ENCODE data around the gene NCLN. TPM values are rescaled to one million over a fixed set of nuclear protein-coding genes. Genes with fewer than 3 reads are reported as not detected.
"Not testable (repeated sequence)": the region's sequence is repeated elsewhere in the genome, so short reads cannot be mapped to it uniquely, and the experiment has no call there.

The NCLN gene
- total RNA-seq, 2 experiments from 2014 or later: 49.6 to 51.9 TPM

DNA sequence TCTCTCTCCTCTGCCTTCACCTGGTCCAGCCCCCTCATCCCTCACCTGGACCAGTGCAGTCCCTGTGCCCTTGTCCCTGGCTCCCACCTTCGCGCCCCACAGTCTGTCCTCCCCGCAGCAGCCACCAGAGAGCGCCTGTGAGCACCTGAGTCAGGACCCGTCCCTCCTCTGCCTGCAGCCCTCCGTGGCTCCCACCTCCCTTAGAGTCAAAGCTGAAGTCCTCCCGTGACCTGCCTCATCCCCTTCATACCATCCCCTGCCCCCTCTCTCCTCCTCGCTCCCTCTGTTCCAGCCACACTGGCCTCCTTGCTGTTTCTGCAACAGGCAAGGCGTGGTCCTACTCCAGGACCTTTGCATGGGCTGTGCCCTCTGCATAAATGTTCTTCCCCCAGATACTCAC, 49.1 kb downstream of the NCLN start:
- no peaks in the 10 kb centered on the region for H3K36me3 ChIP-seq (ENCODE audit: insufficient read depth, low read length)
- no peaks in the 10 kb centered on the region for H3K4me1 ChIP-seq (ENCODE audit: insufficient read depth, low read length)
- ChIA-PET POLR2A (no interaction called here), CTCF (no interaction called here)
- ATAC-seq (ENCODE audit: poor library complexity) (no peak), DNase-seq (no peak)
- no peaks in the 10 kb centered on the region for H3K4me1 Mint-ChIP-seq (ENCODE audit: low read depth)
- H3K27ac Mint-ChIP-seq: no peak overlapping the region
- TF ChIP-seq, protein P1, sequence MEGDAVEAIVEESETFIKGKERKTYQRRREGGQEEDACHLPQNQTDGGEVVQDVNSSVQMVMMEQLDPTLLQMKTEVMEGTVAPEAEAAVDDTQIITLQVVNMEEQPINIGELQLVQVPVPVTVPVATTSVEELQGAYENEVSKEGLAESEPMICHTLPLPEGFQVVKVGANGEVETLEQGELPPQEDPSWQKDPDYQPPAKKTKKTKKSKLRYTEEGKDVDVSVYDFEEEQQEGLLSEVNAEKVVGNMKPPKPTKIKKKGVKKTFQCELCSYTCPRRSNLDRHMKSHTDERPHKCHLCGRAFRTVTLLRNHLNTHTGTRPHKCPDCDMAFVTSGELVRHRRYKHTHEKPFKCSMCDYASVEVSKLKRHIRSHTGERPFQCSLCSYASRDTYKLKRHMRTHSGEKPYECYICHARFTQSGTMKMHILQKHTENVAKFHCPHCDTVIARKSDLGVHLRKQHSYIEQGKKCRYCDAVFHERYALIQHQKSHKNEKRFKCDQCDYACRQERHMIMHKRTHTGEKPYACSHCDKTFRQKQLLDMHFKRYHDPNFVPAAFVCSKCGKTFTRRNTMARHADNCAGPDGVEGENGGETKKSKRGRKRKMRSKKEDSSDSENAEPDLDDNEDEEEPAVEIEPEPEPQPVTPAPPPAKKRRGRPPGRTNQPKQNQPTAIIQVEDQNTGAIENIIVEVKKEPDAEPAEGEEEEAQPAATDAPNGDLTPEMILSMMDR (IDR thresholded peaks at IDR 0.05): no peak
- intact Hi-C loops (cut with DNase I, micrococcal nuclease): no loop called here
- no peak overlapping the region for H3K27ac ChIP-seq (ENCODE audit: low read depth in 1 of 2, low read length in 2 of 2)
- H3K27me3 Mint-ChIP-seq: peaks cover 15% of the 10 kb centered on the region
- H3K36me3 Mint-ChIP-seq (ENCODE audit: low read depth): no peaks in the 10 kb centered on the region
- H3K9me3 ChIP-seq (ENCODE audit: control insufficient read depth in 1 of 2, insufficient read depth in 1 of 2, low read length in 2 of 2): peaks cover 0 to 17% of the 10 kb centered on the region in 2 experiments
- no peaks in the 10 kb centered on the region for H3K9me3 Mint-ChIP-seq
- no peak overlapping the region for H3K4me3 ChIP-seq (ENCODE audit: low read length)
- H3K4me3 Mint-ChIP-seq: no peak overlapping the region
- H3K27me3 ChIP-seq (ENCODE audit: control insufficient read depth in 1 of 2, insufficient read depth in 2 of 2, low read length in 2 of 2): peaks cover 4 to 14% of the 10 kb centered on the region in 2 experiments

DNA sequence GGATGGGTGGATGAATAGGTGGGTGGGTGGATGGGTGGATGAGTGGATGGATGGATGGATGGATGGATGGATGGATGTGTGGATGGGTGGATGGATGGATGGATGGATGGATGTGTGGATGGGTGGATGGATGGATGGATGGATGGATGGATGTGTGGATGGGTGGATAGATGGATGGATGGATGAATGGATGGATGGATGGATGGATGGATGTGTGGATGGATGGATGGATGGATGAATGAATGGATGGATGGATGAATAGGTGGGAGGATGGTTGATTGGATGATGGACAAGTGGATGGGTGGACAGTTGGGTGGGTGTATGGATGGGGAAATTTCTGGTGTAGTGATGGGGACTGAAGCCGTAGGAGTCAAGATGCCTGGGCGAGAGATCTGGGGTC, 49.9 kb downstream of the NCLN start:
- H3K4me1 ChIP-seq (ENCODE audit: insufficient read depth, low read length); intact Hi-C loops (cut with DNase I, micrococcal nuclease); CTCF ChIA-PET; DNase-seq; H3K36me3 Mint-ChIP-seq (ENCODE audit: low read depth); ATAC-seq (ENCODE audit: poor library complexity); H3K27ac Mint-ChIP-seq; H3K27me3 ChIP-seq (ENCODE audit: control insufficient read depth in 1 of 2, insufficient read depth in 2 of 2, low read length in 2 of 2); H3K4me3 ChIP-seq (ENCODE audit: low read length); POLR2A ChIA-PET; H3K9me3 Mint-ChIP-seq; H3K4me3 Mint-ChIP-seq; H3K27ac ChIP-seq (ENCODE audit: low read depth in 1 of 2, low read length in 2 of 2); H3K36me3 ChIP-seq (ENCODE audit: insufficient read depth, low read length); H3K4me1 Mint-ChIP-seq (ENCODE audit: low read depth): not testable (repeated sequence)
- H3K9me3 ChIP-seq (ENCODE audit: control insufficient read depth in 1 of 2, insufficient read depth in 1 of 2, low read length in 2 of 2): peaks cover 0 to 17% of the 10 kb centered on the region in 2 experiments
- peaks cover 15% of the 10 kb centered on the region for H3K27me3 Mint-ChIP-seq

DNA sequence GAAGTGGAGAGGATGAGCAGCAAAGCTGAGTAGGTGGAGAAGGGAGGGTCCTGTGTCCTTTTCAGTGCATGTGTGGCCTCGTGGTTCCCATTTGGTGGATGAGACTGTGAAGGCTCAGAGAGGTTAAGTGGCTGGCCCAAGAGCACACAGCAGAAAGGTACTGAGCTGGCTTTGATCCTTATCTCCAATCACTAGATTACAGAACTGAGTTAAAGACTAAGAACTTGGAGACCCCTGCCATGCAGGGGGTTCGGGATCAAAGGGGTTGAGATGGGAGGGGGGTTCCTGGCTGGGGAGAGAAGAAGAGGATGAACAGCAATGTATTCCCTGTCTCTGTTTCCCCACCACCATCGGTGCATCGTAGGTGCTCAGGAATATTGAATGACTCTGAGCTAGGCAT, 50.5 kb downstream of the NCLN start:
- Mint-ChIP-seq H3K4me1 (ENCODE audit: low read depth) (no peaks in the 10 kb centered on the region), H3K27ac (no peak overlapping the region)

More for the DNA sequence above, 50.5 kb downstream of the NCLN start:
- peaks cover 0 to 17% of the 10 kb centered on the region in 2 experiments for H3K9me3 ChIP-seq (ENCODE audit: control insufficient read depth in 1 of 2, insufficient read depth in 1 of 2, low read length in 2 of 2)
- DNase-seq (no peak), ATAC-seq (ENCODE audit: poor library complexity) (no peak)
- intact Hi-C loops (cut with DNase I, micrococcal nuclease): no loop called here
- ChIA-PET POLR2A (no interaction called here), CTCF (no interaction called here)
- Mint-ChIP-seq H3K36me3 (ENCODE audit: low read depth) (no peaks in the 10 kb centered on the region), H3K4me3 (no peak overlapping the region), H3K27me3 (peaks cover 15% of the 10 kb centered on the region), H3K9me3 (no peaks in the 10 kb centered on the region)
- TF ChIP-seq, protein P1 (IDR thresholded peaks at IDR 0.05): no peak
- no peak overlapping the region for H3K4me3 ChIP-seq (ENCODE audit: low read length)
- no peaks in the 10 kb centered on the region for H3K4me1 ChIP-seq (ENCODE audit: insufficient read depth, low read length)
- H3K27me3 ChIP-seq (ENCODE audit: control insufficient read depth in 1 of 2, insufficient read depth in 2 of 2, low read length in 2 of 2): peaks cover 0 to 3% of the 10 kb centered on the region in 2 experiments
- no peak overlapping the region for H3K27ac ChIP-seq (ENCODE audit: low read depth in 1 of 2, low read length in 2 of 2)
- H3K36me3 ChIP-seq (ENCODE audit: insufficient read depth, low read length): no peaks in the 10 kb centered on the region

Measured in CD4-positive, alpha-beta T cell (primary cell).